ENCODE data around the gene UPP1. TPM values are rescaled to one million over a fixed set of nuclear protein-coding genes. Genes with fewer than 3 reads are reported as not detected.

UPP1 gene
- total and polyA plus RNA-seq, 2 donors (not counting 1 experiment from before 2014, with no cell fraction given) = 5.8 to 8.0 TPM

GRCh38 chr7:48085433-48085791 lies 3.7 kb upstream of the UPP1 start:
- TF ChIP-seq CTCF (IDR thresholded peaks at IDR 0.05) (no peak), EZH2 (IDR thresholded peaks at IDR 0.05; ENCODE audit: borderline replicate concordance, insufficient read depth, low read depth, low read length, poor library complexity, severe bottlenecking) (no peak)
- Mint-ChIP-seq H3K27me3 (peaks cover 7% of the 10 kb centered on the region), H3K4me3 (peak overlapping the region; percentile 26), H3K9me3 (ENCODE audit: insufficient read depth) (no peaks in the 10 kb centered on the region), H3K4me1 (peaks cover 40% of the 10 kb centered on the region), H3K27ac (peak overlapping the region; percentile 66)
- Histone ChIP-seq H3K9me3 (ENCODE audit: control extremely low read depth in 1 of 3, control insufficient read depth in 2 of 3, insufficient read depth in 1 of 3, low read length in 2 of 3) (peaks cover 0 to 6% (median 0%) of the 10 kb centered on the region in 3 donors), H3K4me2 (replicated peaks; ENCODE audit: low read depth, low read length, poor library complexity, severe bottlenecking) (no peak overlapping the region), H3K27me3 (replicated peaks in 1 of 4; ENCODE audit: control extremely low read depth in 1 of 4, control insufficient read depth in 3 of 4, insufficient read depth in 4 of 4, low read length in 3 of 4) (no peaks in the 10 kb centered on the region), H2AFZ (ENCODE audit: insufficient read depth, low read depth, low read length, poor library complexity, severe bottlenecking) (peak overlapping the region; percentile 39), H3K79me2 (ENCODE audit: control insufficient read depth, insufficient read depth, low read length) (no peaks in the 10 kb centered on the region), H3K4me1 (ENCODE audit: control insufficient read depth in 2 of 2, insufficient read depth in 2 of 2, low read length in 2 of 2) (peaks cover 15 to 40% of the 10 kb centered on the region in 2 donors), H3K4me3 (ENCODE audit: control extremely low read depth in 1 of 5, extremely low read depth in 1 of 5, insufficient read depth in 1 of 5, low read depth in 2 of 5, low read length in 4 of 5) (no peak overlapping the region), H3K9ac (ENCODE audit: low read length) (no peak overlapping the region), H3K36me3 (replicated peaks in 1 of 2; ENCODE audit: control extremely low read depth in 1 of 2, control insufficient read depth in 1 of 2, extremely low read depth in 1 of 2, insufficient read depth in 2 of 2, low read length in 1 of 2) (no peaks in the 10 kb centered on the region), H4K20me1 (ENCODE audit: control insufficient read depth, insufficient read depth, low read length, poor library complexity, severe bottlenecking) (no peaks in the 10 kb centered on the region), H3K27ac (ENCODE audit: low read length in 2 of 2) (peak overlapping the region in 1 of 2 donors; percentile 5)
- DNase-seq = peak; percentile 28
- no CpG with 5 or more reads among the region's 1 CpG for whole genome bisulfite sequencing (ENCODE audit: insufficient coverage)
- ATAC-seq (ENCODE audit: low read depth) = no peak
- ChIA-PET CTCF (interaction anchor here (2.3 kb wide), 1 partner anchor 93 kb away, joined by 10 read pairs; no protein-coding TSS in a partner anchor), POLR2A (no interaction called here)
- intact Hi-C loops (cut with micrococcal nuclease) = loop anchor here (1.0 to 5.0 kb wide), 7 partner anchors 25 to 833 kb away; partner anchors contain the start of gene C7orf57

DNA sequence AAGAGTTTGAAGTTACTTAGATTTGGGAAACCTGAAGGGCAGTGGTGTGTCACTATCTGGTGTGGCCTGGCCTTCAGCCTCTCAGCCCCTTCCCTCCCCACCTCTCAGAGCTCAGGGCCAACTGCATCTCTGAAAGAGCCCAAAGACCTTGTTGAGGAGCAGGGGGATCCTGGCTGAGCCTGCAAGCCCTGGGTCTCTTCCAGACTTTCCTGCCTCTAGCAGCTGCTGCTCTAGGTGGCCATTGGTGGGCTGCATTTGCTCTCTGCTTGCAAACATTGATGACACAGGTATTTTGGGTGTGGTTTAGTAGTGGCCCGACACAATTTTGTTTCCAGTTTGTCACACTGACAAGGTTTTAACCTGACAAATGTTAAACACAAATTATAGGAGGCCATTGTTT lies 3.1 kb upstream of the UPP1 start:
- H3K4me1 Mint-ChIP-seq = peaks cover 43% of the 10 kb centered on the region
- H3K4me3 Mint-ChIP-seq = no peak overlapping the region
- H3K27me3 Mint-ChIP-seq = peaks cover 2% of the 10 kb centered on the region
- H3K36me3 ChIP-seq (replicated peaks in 1 of 2; ENCODE audit: control extremely low read depth in 1 of 2, control insufficient read depth in 1 of 2, extremely low read depth in 1 of 2, insufficient read depth in 2 of 2, low read length in 1 of 2) = no peaks in the 10 kb centered on the region
- no peaks in the 10 kb centered on the region for H3K27me3 ChIP-seq (replicated peaks in 1 of 4; ENCODE audit: control extremely low read depth in 1 of 4, control insufficient read depth in 3 of 4, insufficient read depth in 4 of 4, low read length in 3 of 4)
- POLR2A ChIA-PET = no interaction called here
- H3K9me3 Mint-ChIP-seq (ENCODE audit: insufficient read depth) = no peaks in the 10 kb centered on the region
- peaks cover 15 to 40% of the 10 kb centered on the region in 2 donors for H3K4me1 ChIP-seq (ENCODE audit: control insufficient read depth in 2 of 2, insufficient read depth in 2 of 2, low read length in 2 of 2)
- H2AFZ ChIP-seq (ENCODE audit: insufficient read depth, low read depth, low read length, poor library complexity, severe bottlenecking) = no peak overlapping the region
- no peaks in the 10 kb centered on the region for H3K79me2 ChIP-seq (ENCODE audit: control insufficient read depth, insufficient read depth, low read length)
- no peak for DNase-seq
- H3K9ac ChIP-seq (ENCODE audit: low read length) = no peak overlapping the region
- no peak overlapping the region for H3K4me3 ChIP-seq (ENCODE audit: control extremely low read depth in 1 of 5, extremely low read depth in 1 of 5, insufficient read depth in 1 of 5, low read depth in 2 of 5, low read length in 4 of 5)
- no peak for ATAC-seq (ENCODE audit: low read depth)
- H4K20me1 ChIP-seq (ENCODE audit: control insufficient read depth, insufficient read depth, low read length, poor library complexity, severe bottlenecking) = no peaks in the 10 kb centered on the region
- H3K27ac ChIP-seq (ENCODE audit: low read length in 2 of 2) = no peak overlapping the region
- CTCF ChIA-PET = interaction anchor here (2.3 kb wide), 1 partner anchor 94 kb away, joined by 10 read pairs; no protein-coding TSS in a partner anchor
- peaks cover 0 to 6% (median 0%) of the 10 kb centered on the region in 3 donors for H3K9me3 ChIP-seq (ENCODE audit: control extremely low read depth in 1 of 3, control insufficient read depth in 2 of 3, insufficient read depth in 1 of 3, low read length in 2 of 3)
- no peak overlapping the region for H3K4me2 ChIP-seq (replicated peaks; ENCODE audit: low read depth, low read length, poor library complexity, severe bottlenecking)
- intact Hi-C loops (cut with micrococcal nuclease) = loop anchor here (1.0 to 5.0 kb wide), 7 partner anchors 25 to 834 kb away; partner anchors contain the start of gene C7orf57
- no CpG with 5 or more reads among the region's 1 CpG for WGBS (ENCODE audit: insufficient coverage)
- H3K27ac Mint-ChIP-seq = no peak overlapping the region
- TF ChIP-seq CTCF (IDR thresholded peaks at IDR 0.05) = no peak
- TF ChIP-seq EZH2 (IDR thresholded peaks at IDR 0.05; ENCODE audit: borderline replicate concordance, insufficient read depth, low read depth, low read length, poor library complexity, severe bottlenecking) = no peak

All from B cell (primary cell).